Endometrial microvascular endothelial cells (primary cell): ENCODE data around the gene TBC1D5. TPM values are rescaled to one million over a fixed set of nuclear protein-coding genes. Genes with fewer than 3 reads are reported as not detected.
"Not testable (repeated sequence)": the region's sequence is repeated elsewhere in the genome, so short reads cannot be mapped to it uniquely, and the experiment has no call there.

Experiments used
- in situ Hi-C: cut with HindIII; loops from 2 replicates; pipeline ENCODE4 v1.10.0; 2017; ENCODE audit warnings: low sequenced_read_pairs, low pct_unique_long_range_greater_than_20kb; ENCODE audit errors: inconsistent ontology term
- total RNA-seq: library from RNA; depleted of rRNA; stranded (reverse); fragments of >200 nt; gene quantifications from one replicate; pipeline ENCODE4 v1.2.3, GENCODE V29; 2015; ENCODE audit errors: inconsistent ontology term

TBC1D5 gene
- total RNA-seq, 1 donor from 2014 or later = 46.6 TPM

DNA sequence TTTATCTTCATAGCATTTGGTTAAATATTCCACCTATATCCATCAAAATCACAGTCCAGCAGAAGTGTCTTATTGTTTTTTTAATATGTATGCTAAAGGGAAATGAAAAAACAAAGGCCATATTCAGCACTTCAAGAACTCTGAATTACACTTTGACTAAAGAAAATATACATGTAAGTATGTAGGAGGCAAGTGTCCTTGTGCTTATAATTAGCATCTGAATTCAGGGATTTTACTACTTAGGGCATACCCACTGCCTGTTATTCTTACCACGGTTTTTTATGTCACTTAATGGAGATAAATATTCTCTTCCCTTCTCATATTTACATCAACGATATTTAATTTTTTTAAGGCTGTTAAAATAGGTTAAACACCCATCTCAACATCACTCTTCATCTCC lies 117.3 kb downstream of the TBC1D5 start:
- in situ Hi-C loops = no loop called here

DNA sequence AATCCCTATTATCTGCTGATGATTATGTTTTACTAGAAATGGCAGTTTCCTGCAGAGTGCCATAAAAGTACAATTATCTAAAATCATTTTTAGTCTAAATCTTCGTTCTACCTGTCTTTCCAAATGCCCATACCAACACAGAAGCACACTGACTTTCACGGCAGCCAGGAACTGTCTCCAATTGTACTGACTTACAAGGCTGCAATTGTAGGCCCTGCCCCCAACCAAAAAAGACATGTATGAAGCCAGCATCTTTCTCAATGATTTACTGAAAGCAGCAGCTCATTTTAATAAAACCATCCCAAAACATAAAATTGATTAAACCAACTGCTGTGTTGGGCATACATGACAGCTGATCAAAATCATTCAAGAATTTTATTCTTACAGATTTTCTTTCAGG lies 119.0 kb downstream of the TBC1D5 start:
- in situ Hi-C loops = no loop called here

DNA sequence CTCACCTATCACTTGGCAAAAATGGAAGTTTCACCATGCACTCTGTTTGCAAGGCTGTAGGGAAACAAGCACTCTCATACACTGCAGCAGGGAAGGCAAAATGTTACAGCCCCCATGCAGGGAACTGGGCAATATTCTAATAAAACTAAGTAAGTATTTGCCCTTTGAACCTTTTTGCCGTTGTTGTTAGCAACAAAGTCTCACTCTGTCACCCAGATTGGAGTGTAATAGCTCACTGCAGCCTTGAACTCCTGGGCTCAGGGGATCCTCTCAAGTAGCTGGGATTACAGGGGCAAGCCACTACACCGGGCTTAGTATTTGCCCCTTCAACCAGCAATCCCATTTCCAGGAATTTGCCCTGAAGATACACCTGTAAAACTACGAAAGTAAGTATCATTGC lies 122.5 kb downstream of the TBC1D5 start:
- in situ Hi-C loops = no loop called here

DNA sequence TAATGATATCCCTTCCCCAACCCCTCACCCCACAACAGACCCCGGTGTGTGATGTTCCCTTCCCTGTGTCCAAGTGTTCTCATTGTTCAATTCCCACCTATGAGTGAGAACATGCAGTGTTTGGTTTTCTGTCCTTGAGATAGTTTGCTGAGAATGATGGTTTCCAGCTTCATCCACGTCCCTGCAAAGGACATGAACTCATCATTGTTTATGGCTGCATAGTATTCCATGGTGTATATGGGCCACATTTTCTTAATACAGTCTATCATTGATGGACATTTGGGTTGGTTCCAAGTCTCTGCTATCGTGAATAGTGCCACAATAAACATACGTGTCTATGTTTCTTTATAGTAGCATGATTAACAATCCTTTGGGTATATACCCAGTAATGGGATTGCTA lies 129.4 kb downstream of the TBC1D5 start:
- in situ Hi-C loops = not testable (repeated sequence)

DNA sequence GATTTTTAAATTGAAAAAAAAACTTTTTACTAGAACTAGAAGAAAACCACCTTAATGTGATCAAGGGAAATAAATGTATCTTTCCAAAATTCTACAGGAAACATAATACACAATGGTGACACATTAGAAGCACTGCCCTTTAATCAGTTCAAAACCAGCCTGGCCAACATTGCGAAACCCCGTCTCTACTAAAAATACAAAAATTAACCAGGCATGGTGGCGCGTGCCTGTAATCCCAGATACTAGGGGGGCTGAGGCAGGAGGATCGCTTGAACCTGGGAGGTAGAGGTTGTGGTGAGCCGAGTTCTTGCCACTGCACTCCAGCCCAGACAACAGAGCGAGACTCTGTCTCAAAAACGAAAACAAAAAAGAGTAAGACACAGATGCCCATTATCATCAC lies 134.5 kb downstream of the TBC1D5 start:
- in situ Hi-C loops = no loop called here

DNA sequence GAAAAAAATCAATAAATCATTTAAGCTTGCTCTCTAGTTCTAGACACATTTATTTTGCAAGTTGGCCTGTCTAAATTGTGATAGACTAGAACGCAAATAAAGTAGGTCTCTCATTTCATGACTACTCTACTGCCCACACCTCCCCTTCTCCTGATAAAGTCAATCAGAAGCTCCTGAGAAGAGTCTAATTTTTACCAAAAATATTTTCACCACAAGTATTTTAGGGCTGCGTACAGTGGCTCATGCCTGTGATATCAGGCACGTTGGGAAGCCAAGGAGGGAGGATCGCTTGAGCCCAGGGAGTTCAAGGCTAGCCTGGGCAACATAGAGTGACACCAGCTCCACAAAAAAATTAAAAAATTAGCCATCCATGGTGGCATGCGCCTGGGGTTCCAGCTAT lies 136.5 kb downstream of the TBC1D5 start:
- in situ Hi-C loops = no loop called here

DNA sequence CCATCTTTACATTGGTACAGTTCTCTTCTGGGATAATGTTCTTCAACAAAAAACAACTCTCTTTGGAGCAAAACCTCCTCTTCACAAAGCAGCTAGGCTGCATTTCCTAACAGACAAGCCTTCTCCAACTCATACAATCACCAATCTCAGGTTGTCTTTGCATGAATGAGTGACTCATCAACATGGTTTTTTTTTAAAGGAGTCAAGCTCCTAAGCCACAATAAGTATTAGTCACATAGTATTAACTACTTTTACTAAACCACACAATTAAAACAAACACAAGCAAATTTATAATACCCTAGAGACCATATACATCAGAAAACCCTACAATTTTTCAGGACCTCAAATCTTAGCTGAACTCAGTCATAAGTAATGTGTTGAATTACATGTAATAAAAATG lies 137.4 kb downstream of the TBC1D5 start:
- in situ Hi-C loops = no loop called here

DNA sequence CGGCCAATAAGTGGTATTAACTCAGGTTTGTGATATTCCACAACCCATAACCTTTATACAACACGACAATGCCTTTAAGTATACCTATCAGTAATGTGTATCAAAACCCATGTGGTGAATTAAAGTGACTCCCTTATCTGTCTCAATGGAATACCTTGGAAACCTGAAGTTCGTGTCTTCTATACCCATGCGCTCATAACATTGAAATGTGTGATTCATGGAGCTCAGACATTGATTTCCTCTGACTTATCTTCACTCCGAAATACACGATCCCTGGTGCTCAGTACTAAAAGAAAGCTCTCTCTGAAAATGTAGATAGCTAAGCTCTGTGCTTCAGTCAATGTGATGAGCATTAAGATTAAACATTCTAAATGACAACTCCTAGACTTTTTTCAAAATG lies 140.3 kb downstream of the TBC1D5 start:
- in situ Hi-C loops = no loop called here

DNA sequence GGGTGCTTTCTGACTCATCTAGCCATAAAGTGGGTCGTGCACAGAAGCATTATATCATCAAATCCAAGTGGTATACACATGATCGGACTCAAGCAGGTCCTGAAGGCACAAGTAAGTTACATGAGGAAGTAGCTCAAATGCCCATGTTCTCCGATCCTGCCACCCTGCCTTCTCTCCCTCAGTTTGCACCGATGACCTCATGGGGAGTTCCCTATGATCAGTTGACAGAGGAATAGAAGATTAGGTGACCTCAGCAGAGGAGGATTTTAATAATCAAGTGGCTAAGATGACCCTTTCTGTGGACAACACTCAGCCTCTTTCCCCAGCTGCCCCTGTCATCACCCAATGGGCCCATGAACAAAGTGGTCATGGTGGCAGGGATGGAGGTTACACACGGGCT lies 149.5 kb downstream of the TBC1D5 start:
- in situ Hi-C loops = no loop called here

DNA sequence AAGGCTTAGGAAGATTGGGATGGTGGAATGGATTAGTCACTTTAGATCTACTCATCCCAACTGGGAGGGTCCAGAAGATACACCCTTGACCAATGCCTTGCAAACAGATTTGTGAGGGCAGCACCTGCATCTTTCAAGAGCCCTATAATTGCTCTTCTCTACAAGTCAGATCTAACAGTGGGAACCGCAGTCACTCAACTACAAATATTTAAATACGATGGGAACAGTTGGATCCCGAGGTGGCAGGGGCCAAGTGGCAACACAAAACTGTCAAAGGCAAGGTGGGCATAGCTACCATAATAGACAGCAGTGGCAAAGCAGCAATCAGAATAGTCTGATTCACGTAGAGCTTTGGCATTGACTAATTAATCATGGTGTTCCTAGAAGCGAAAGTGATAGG lies 152.0 kb downstream of the TBC1D5 start:
- in situ Hi-C loops = no loop called here

DNA sequence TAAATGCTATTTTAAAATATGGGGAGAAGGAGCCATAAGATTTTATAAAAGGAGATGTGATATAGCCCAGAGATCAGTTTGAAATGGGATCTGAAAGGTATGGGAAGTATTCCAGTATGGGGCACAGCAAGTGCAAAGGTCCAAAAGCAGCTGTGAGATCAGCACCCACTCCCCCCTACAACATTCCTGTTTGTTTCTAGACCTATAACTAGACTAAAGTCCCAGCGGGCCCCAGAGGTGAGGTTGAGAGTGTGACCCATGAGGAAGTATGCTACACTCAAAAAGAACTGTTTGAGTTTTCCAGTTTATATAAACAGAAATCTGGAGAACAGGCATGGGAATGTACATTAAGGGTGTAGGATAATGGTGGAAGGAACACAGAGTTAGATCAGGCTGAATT lies 152.5 kb downstream of the TBC1D5 start:
- in situ Hi-C loops = no loop called here

DNA sequence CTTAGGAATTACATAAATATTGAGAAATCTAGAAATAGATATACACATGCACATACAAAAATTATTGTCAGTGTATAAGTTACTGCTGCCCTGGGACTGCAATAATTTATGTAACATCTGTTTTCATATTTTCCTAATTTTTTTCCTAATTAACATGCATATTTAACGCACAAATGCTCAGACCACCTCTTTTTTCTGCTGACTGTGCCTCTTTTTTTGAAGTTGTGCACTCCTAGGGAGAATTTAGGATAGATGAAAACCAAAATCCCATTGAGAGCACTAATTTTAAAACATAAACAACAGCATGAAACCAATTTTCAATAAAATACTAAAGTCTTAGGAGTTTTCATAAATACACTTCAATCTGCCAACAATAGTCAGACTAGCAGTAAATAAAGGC lies 154.0 kb downstream of the TBC1D5 start:
- in situ Hi-C loops = no loop called here

DNA sequence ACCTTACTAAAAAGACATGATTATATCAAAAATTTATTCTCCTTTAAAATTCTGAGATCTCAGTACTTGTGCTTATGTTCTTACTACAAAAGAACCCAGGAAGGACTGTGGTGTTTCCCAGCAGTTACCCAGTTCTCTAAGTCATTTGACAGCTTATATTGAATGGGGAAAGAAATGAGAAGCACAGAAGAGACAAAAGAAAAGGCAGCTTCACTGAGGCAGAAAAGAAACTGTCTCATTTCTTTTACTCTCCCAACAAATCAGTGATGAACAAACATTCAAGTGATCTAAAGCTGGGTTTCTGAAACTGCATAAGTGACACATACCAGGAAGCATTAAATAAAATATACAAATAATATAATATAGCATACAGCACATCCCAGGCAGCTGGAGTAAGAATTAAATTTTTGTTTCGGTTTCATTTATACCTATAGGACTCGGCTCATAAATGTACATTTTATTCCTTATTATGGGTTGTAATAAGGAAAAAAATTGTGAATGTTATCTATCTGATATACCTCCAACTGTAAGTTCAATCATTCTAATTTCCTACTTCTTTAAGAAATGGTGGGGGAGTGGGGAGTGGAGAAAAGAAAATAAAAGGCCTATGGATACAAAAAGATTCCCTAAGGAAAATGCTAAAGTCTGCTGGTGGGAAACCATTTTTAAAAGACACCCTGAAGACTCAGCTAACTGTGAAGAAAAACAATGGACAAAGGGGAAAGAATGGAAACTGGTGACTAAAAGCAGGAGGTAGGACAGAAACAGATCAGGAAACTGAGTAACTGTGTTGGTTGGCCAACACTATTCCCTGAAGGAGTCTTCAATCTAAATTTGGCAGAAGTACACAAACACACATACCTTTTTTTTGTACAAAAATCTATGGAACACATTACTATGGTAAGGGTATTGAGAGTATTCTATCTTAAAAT lies 156.8 kb downstream of the TBC1D5 start:
- in situ Hi-C loops = no loop called here

DNA sequence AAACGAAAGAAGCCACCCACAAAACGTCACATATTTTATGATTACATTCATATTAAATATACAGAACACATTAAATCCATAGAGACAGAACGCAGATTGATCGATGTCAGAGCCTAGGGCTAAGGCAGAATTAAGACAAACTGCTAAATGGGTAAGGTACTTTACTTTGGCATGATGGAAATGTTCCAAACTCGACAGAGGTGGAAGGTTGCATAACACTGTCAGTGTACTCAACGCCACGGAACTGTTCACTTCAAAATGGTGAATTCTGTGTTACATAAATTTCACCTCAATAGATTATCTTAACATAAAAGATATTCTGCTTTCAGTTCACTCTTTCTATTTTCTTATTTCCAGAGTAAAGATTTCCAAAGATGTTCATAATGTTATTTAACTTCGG lies 158.4 kb downstream of the TBC1D5 start:
- in situ Hi-C loops = no loop called here

DNA sequence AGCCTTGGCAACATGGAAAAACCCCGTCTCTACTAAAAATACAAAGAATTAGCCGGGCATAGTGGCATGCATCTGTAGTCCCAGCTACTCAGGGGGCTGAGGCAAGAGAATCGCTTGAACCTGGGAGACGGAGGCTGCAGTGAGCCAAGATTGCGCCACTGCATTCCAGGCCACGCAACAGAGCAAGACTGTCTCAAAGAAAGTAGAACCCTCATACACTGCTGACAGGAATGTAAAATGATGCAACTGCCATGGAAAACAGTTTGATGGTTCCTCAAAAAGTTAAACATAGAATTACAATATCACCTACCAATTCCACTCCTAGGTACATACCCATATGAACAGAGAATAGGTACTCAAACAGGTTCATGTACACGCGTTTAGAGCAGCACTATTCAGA lies 158.9 kb downstream of the TBC1D5 start:
- in situ Hi-C loops = no loop called here

DNA sequence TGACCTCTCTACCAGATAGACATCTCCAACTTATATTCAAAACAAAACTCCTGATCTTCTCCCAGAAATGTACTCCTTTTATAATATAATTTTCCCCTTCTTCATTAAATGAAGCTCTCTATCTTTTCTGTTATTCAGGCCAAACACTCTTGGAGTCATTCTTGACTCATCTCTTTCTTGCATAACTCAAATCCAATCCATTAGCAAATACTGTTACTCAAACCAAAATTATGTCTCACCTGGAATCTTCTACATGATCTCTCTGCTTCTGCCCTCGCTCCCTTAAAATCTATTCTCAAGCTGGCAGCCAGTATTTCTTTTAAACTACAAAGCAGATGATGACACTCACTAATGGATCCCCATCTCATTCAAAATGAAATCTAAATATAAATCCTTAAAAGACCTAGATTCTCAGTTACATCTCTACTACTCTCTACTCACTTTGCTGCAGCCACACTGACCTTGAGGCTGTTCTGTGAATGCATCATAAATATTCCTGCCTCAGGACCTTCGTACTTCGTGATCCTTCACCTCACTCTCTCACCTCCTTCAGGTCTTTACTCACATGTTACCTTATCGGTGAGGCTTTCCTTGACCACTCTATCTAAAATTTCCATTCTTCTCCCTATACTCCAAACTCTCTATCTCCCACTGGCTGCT lies 160.9 kb downstream of the TBC1D5 start:
- in situ Hi-C loops = no loop called here

DNA sequence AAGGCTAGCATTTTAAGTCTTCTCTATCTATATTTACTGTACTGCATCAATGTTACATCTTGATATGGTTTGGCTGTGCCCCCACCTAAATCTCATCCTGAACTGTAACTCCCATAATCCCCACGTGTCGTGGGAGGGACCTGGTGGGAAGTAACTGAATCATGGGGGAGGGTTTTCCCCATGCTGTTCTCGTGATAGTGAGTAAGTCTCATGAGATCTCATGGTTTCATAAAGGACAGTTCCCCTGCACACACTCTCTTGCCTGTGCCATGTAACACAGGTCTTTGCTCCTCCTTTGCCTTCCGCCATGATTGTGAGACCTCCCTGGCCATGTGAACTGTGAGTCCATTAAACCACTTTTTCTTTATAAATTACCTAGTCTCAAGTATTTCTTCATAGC lies 161.5 kb downstream of the TBC1D5 start:
- in situ Hi-C loops = no loop called here

DNA sequence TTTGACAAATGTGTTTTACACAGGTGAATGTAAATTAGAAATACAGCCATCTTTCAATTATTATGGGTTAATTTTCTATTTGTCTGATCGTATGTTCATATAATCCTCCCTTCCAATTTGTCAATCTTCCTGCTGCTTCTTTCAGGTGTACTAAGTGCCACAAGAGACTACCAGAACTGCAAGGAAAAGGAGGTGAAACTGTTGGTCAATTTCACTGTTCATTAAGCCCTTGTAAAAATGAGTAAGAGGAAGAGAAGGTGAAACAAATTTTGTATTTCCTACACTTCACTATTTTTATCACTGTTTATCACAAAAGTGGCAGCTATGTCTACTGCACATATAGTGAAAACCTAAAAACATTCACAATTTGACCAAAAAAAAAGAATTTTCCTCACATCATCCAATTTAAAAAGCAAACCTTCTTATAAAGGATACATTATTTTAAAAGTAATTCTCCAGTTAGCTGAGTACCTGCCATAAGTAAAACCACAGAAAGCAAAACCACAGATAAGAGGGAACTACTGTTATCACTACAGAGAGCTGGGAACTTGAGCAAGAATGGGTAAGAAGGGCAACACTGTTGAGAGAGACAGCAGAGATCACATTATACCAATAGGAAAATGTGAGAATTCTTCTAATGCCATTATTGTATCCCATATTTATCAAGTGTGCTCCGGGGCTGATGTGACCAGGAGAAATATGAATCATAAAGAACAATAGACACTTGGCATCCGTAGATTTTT lies 163.0 kb downstream of the TBC1D5 start:
- in situ Hi-C loops = no loop called here

DNA sequence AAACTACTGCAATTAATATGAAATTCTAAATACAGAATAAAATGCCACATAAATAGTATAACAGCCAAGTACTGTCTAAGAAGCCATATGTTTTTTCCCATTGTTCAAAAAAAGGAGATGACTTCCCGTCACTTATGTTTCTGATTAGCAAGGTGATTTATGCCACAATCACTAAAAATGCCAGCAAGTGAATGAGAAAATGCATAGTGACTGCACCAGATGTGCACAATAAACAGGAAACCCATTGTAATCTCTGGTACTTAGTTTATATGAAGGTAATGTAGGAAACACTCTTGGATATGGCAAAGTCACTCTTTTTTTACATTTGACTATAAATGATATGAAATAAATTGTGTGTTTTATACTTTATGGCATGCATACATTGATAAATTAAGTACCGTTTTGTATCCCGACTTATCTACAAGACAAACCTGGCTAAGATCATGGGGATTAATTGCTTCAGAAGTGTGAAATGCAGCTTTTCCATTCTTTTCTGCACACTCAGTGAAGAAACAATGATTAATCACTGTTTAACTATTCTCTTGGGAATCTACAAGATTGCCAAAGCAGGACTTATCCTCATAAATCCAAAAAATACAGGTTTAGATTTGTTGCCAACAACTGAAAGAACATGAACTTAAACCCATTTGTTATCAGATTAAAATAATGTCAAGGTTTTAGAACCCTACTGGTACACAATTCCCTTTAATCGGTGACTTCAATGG lies 164.5 kb downstream of the TBC1D5 start:
- in situ Hi-C loops = no loop called here
